ENCODE results near the gene C1QTNF2. TPM values are rescaled to one million over a fixed set of nuclear protein-coding genes. Genes with fewer than 3 reads are reported as not detected.

C1QTNF2 gene
- total RNA-seq, 6 experiments from 2014 or later: 0.76 to 2.9 (median 2.6) TPM

DNA sequence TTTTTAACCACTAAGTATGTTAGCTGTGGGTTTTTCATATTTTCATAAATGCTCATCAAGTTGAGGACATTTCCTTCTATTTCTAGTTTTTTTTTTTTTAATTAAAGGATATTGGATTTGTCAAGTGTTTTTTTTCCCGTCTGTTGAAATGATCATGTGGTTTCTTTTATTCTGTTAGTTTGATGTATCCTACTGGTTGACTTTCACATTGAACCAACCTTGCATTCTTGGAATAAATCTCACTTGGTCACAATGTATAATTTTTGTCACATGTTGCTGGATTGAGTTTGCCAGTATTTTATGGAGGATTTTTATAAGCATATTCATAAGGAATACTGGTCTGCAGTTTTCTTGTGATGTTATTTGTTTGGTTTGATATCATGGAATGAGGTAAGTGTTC lies 17.0 kb upstream of the C1QTNF2 start:
- Mint-ChIP-seq H3K4me1 (ENCODE audit: low read depth) (no peaks in the 10 kb centered on the region), H3K36me3 (ENCODE audit: low read depth) (peaks cover 20% of the 10 kb centered on the region), H3K9me3 (peaks cover 22% of the 10 kb centered on the region), H3K27ac (no peak overlapping the region), H3K4me3 (no peak overlapping the region), H3K27me3 (ENCODE audit: insufficient read depth) (no peaks in the 10 kb centered on the region; the same call in 1 of the 2 replicates)
- TF ChIP-seq, protein P1, sequence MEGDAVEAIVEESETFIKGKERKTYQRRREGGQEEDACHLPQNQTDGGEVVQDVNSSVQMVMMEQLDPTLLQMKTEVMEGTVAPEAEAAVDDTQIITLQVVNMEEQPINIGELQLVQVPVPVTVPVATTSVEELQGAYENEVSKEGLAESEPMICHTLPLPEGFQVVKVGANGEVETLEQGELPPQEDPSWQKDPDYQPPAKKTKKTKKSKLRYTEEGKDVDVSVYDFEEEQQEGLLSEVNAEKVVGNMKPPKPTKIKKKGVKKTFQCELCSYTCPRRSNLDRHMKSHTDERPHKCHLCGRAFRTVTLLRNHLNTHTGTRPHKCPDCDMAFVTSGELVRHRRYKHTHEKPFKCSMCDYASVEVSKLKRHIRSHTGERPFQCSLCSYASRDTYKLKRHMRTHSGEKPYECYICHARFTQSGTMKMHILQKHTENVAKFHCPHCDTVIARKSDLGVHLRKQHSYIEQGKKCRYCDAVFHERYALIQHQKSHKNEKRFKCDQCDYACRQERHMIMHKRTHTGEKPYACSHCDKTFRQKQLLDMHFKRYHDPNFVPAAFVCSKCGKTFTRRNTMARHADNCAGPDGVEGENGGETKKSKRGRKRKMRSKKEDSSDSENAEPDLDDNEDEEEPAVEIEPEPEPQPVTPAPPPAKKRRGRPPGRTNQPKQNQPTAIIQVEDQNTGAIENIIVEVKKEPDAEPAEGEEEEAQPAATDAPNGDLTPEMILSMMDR (IDR thresholded peaks at IDR 0.05): no peak
- DNase-seq: no peak

DNA sequence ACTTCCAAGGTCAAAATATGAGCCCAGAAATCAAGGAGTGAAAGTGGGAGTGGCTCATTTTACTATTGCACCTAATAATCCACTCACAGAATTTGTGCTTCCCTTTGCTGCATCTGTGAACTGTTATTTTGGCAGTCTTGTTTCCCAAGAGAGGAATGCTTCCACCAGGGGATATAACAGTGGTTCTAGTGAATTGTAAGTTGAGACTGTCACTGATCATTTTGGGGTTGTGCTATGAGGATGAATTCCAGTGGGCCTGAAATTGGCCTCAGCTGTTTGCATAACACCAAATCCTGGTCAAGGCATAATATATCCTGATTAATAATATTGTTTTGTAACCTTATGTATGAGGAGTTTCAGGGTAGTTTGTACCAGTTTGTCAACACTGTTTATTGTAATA lies 15.1 kb upstream of the C1QTNF2 start:
- DNase-seq: no peak
- H3K27me3 Mint-ChIP-seq (ENCODE audit: insufficient read depth): no peaks in the 10 kb centered on the region; the same call in 1 of the 2 replicates
- H3K27ac Mint-ChIP-seq: no peak overlapping the region
- peaks cover 20% of the 10 kb centered on the region for H3K36me3 Mint-ChIP-seq (ENCODE audit: low read depth)
- TF ChIP-seq, protein P1 (IDR thresholded peaks at IDR 0.05): no peak
- H3K4me3 Mint-ChIP-seq: no peak overlapping the region
- H3K9me3 Mint-ChIP-seq: peaks cover 22% of the 10 kb centered on the region
- no peaks in the 10 kb centered on the region for H3K4me1 Mint-ChIP-seq (ENCODE audit: low read depth)

- Mint-ChIP-seq H3K27ac (no peak overlapping the region), H3K4me3 (no peak overlapping the region), H3K27me3 (ENCODE audit: insufficient read depth) (no peaks in the 10 kb centered on the region; the same call in none of the 2 replicates), H3K4me1 (ENCODE audit: low read depth) (no peaks in the 10 kb centered on the region), H3K9me3 (peaks cover 22% of the 10 kb centered on the region), H3K36me3 (ENCODE audit: low read depth) (peaks cover 20% of the 10 kb centered on the region)
- TF ChIP-seq, protein P1 (IDR thresholded peaks at IDR 0.05): no peak
- DNase-seq: no peak
Observed at GRCh38 chr5:160384681-160385080, 14.3 kb upstream of the C1QTNF2 start.

- Mint-ChIP-seq H3K27me3 (ENCODE audit: insufficient read depth) (no peaks in the 10 kb centered on the region; the same call in none of the 2 replicates), H3K4me3 (no peak overlapping the region), H3K36me3 (ENCODE audit: low read depth) (peaks cover 4% of the 10 kb centered on the region), H3K4me1 (ENCODE audit: low read depth) (no peaks in the 10 kb centered on the region), H3K9me3 (peaks cover 5% of the 10 kb centered on the region), H3K27ac (no peak overlapping the region)
- no peak for DNase-seq
- TF ChIP-seq, protein P1 (IDR thresholded peaks at IDR 0.05): no peak
Observed at GRCh38 chr5:160382346-160382745, 11.9 kb upstream of the C1QTNF2 start.

GRCh38 chr5:160380041-160380440 lies 9.6 kb upstream of the C1QTNF2 start:
- no peak overlapping the region for H3K4me3 Mint-ChIP-seq
- H3K9me3 Mint-ChIP-seq: no peaks in the 10 kb centered on the region
- H3K27ac Mint-ChIP-seq: no peak overlapping the region
- H3K4me1 Mint-ChIP-seq (ENCODE audit: low read depth): no peaks in the 10 kb centered on the region
- H3K36me3 Mint-ChIP-seq (ENCODE audit: low read depth): no peaks in the 10 kb centered on the region
- TF ChIP-seq, protein P1 (IDR thresholded peaks at IDR 0.05): no peak
- no peak for DNase-seq
- peaks cover 6% of the 10 kb centered on the region for H3K27me3 Mint-ChIP-seq (ENCODE audit: insufficient read depth)

DNA sequence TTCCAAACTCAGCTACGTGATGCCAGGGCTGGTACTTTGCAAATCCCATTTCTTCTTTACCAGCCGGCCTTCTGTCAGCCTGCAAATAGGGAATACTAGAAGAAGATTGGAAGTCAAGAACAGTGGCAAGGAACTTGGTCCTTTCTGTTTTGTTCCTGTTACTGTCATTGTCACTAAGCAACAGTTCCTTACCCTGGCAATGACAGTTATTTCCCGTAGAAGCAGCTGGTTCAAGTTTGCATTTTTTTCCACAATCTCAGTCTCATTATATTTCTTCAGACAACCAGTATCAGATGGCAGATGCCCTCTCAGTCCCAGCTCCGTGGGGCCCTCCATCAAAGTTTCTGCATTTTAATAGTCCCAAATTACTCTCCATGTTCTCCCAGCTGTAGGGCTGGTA lies 9.1 kb upstream of the C1QTNF2 start:
- DNase-seq: no peak
- H3K27me3 Mint-ChIP-seq (ENCODE audit: insufficient read depth): peaks cover 10% of the 10 kb centered on the region

More for the DNA sequence above, 9.1 kb upstream of the C1QTNF2 start:
- Mint-ChIP-seq H3K9me3 (no peaks in the 10 kb centered on the region), H3K4me1 (ENCODE audit: low read depth) (no peaks in the 10 kb centered on the region), H3K27ac (no peak overlapping the region), H3K36me3 (ENCODE audit: low read depth) (no peaks in the 10 kb centered on the region), H3K4me3 (no peak overlapping the region)
- TF ChIP-seq, protein P1 (IDR thresholded peaks at IDR 0.05): no peak
